GM12878 (cell line): ENCODE measurements around the gene ZNF585A. TPM values are rescaled to one million over a fixed set of nuclear protein-coding genes. Genes with fewer than 3 reads are reported as not detected.

Experiments used
- ATAC-seq: fragments of 200-7000 bp; cut with Tn5 transposase; 3 replicates; pipeline ENCODE4 v1.9.1; 2020; ENCODE audit warnings: mild to moderate bottlenecking, moderate library complexity
- BruUV-seq: library from RNA; stranded (reverse); fragments of 400-500 nt; replicated peaks from 2 replicates; lab custom pipeline; 2021; lab: Mats Ljungman, UMichigan
- CTCF ChIA-PET: fragments of 300-600 bp; sonication (Branson Sonifier 250); formaldehyde crosslinking; extraction: SDS; loops from one replicate; lab custom pipeline; 2021; ENCODE audit warnings: inconsistent platforms; lab: Yijun Ruan, JAX
- POLR2A ChIA-PET: fragments of 350-600 bp; formaldehyde crosslinking; extraction: SDS; loops from one replicate; lab custom pipeline; 2021; ENCODE audit warnings: inconsistent platforms; lab: Charles Lee
- RAD21 ChIA-PET: fragments of 300-600 bp; sonication (Branson Sonifier 250); formaldehyde crosslinking; loops from one replicate; lab custom pipeline; 2023; ENCODE audit warnings: antibody characterized with exemption; ENCODE audit not compliant: unreplicated experiment; lab: Charles Lee
- SMC1A ChIA-PET: fragments of 300-600 bp; sonication (Branson Sonifier 250); formaldehyde crosslinking; loops from one replicate; lab custom pipeline; 2023; ENCODE audit not compliant: unreplicated experiment, uncharacterized antibody; lab: Charles Lee
- DNase-seq: peaks from one replicate; pipeline ENCODE4 v3.0.0-alpha.2; 2011; ENCODE audit warnings: low read depth, low spot score
- FAIRE-seq: peaks from 3 replicates; lab custom pipeline; 2011; peaks lifted over from hg19 to GRCh38; lab: Jason Lieb, UNC
- H2AFZ ChIP-seq: 2 replicates; pipeline ENCODE4 v1.6.0; 2011; ENCODE audit warnings: low read depth, low read length, control low read depth; ENCODE audit not compliant: control insufficient read depth
- H3K27ac ChIP-seq: 2 replicates; pipeline ENCODE4 v1.5.1; 2011; ENCODE audit warnings: control low read depth; ENCODE audit not compliant: control insufficient read depth, insufficient read depth
- H3K27me3 ChIP-seq, 2 experiments: replicated peaks in 1 of 2; 2 replicates each; pipeline versions ENCODE4 v1.6.0 to v1.6.1; 2011; ENCODE audit warnings: low read length in 1 of 2; ENCODE audit not compliant: control insufficient read depth in 2 of 2, insufficient read depth in 2 of 2
- H3K36me3 ChIP-seq, 2 experiments: 2 replicates each; pipeline ENCODE4 v1.5.1; 2011; ENCODE audit warnings: low read length in 1 of 2; ENCODE audit not compliant: control insufficient read depth in 2 of 2, insufficient read depth in 2 of 2
- H3K4me1 ChIP-seq: 2 replicates; pipeline ENCODE4 v1.6.1; 2011; ENCODE audit warnings: mild to moderate bottlenecking, low read length, moderate library complexity, mixed read lengths; ENCODE audit not compliant: control insufficient read depth, insufficient read depth
- H3K4me2 ChIP-seq: 2 replicates; pipeline ENCODE4 v1.6.0; 2011; ENCODE audit warnings: control low read depth; ENCODE audit not compliant: control insufficient read depth, insufficient read depth
- H3K4me3 ChIP-seq: fragments of 200-600 bp; sonication (generic); 2 replicates; pipeline ENCODE4 v1.5.1; 2016
- H3K79me2 ChIP-seq: 2 replicates; pipeline ENCODE4 v1.6.0; 2011; ENCODE audit warnings: low read length; ENCODE audit not compliant: control insufficient read depth, insufficient read depth
- H3K9ac ChIP-seq: 2 replicates; pipeline ENCODE4 v1.8.0; 2011; ENCODE audit warnings: low read length, control low read depth, mixed read lengths; ENCODE audit not compliant: control insufficient read depth, insufficient read depth
- H3K9me3 ChIP-seq: replicated peaks from 3 replicates; pipeline ENCODE4 v1.5.1; 2011; ENCODE audit warnings: mild to moderate bottlenecking, low read length; ENCODE audit not compliant: control insufficient read depth, insufficient read depth
- H4K20me1 ChIP-seq: 2 replicates; pipeline ENCODE4 v1.6.0; 2011; ENCODE audit not compliant: control insufficient read depth, insufficient read depth
- BHLHE40 ChIP-seq, 2 experiments: fragments of 450-650 bp in 1 of 2; IDR thresholded peaks; 2 replicates each; pipeline ENCODE4 v1.6.1; 2011 to 2017; ENCODE audit warnings: low read depth in 2 of 2, borderline replicate concordance in 1 of 2, improper control_type of control experiment in 1 of 2, low read length in 1 of 2, mild to moderate bottlenecking in 1 of 2
- E2F4 ChIP-seq: IDR thresholded peaks from 2 replicates; pipeline ENCODE4 v1.6.1; 2012; ENCODE audit warnings: low read depth, low read length, improper control_type of control experiment
- FOS ChIP-seq: IDR thresholded peaks from 3 replicates; pipeline ENCODE4 v1.6.1; 2011; ENCODE audit warnings: borderline replicate concordance; ENCODE audit not compliant: insufficient read length; ENCODE audit errors: extremely low read depth
- IRF3 ChIP-seq: fragments of 450-650 bp; IDR thresholded peaks from 2 replicates; pipeline ENCODE4 v1.6.1; 2014; ENCODE audit warnings: mild to moderate bottlenecking
- NFYA ChIP-seq: IDR thresholded peaks from 2 replicates; pipeline ENCODE4 v1.6.1; 2011; ENCODE audit warnings: low read depth, mild to moderate bottlenecking, low read length, improper control_type of control experiment, borderline replicate concordance
- SIN3A ChIP-seq: IDR thresholded peaks from 2 replicates; pipeline ENCODE4 v1.6.1; 2012; ENCODE audit warnings: low read depth, low read length, improper control_type of control experiment
- SMAD1 ChIP-seq: fragments of 450-650 bp; IDR thresholded peaks from 2 replicates; pipeline ENCODE4 v1.6.1; 2018; ENCODE audit warnings: mild to moderate bottlenecking, low read depth; ENCODE audit not compliant: partially characterized antibody
- SP1 ChIP-seq: IDR thresholded peaks from one replicate; pipeline ENCODE4 v1.6.1; 2011; ENCODE audit warnings: low read depth, low read length
- TCF7 ChIP-seq: IDR thresholded peaks from 2 replicates; pipeline ENCODE4 v1.6.1; 2014; ENCODE audit warnings: antibody characterized with exemption, borderline replicate concordance
- WGBS: methylation state at CpG from one replicate; pipeline ENCODE4 v1.1.6; 2016; ENCODE audit warnings: low lambda C conversion rate; ENCODE audit not compliant: insufficient replicate concordance, insufficient coverage; ENCODE audit errors: missing lambda C conversion rate; 5-methylcytosine and 5-hydroxymethylcytosine counted together
- in situ Hi-C: fragments of 300-500 bp; cut with MboI; formaldehyde crosslinking; loops from 9 replicates; pipeline ENCODE4 v1.14.3; 2018; ENCODE audit warnings: mixed read lengths
- intact Hi-C: fragments of 100-400 bp; cut with micrococcal nuclease; formaldehyde crosslinking; loops from one replicate; pipeline ENCODE4 v1.14.2; 2022; ENCODE audit not compliant: unreplicated experiment
- polyA plus RNA-seq, 11 experiments: library from polyadenylated mRNA; depleted of rRNA in 4 of 11; unstranded in 6 of 11; stranded (reverse) in 5 of 11; fragments of >200 nt; fragmentation: Nextera tagmentation in 4 of 11; fragmentation: Illumina TruSeq in 1 of 11; extraction: Ambion mirVana in 4 of 11; extraction: Trizol in 1 of 11; gene quantifications; 1 replicate in 1 of 11; 2 replicates in 10 of 11; pipeline versions ENCODE4 v1.2.1 to v1.2.3, GENCODE V29; 2011 to 2016; ENCODE audit warnings: inconsistent platforms in 2 of 11, missing spikeins in 2 of 11, low read depth in 1 of 11
- total RNA-seq, 4 experiments: library from RNA; depleted of rRNA in 3 of 4; stranded (reverse); fragments of >200 nt in 3 of 4; fragmentation: Illumina TruSeq in 1 of 4; extraction: Trizol in 1 of 4; gene quantifications; 2 replicates each; pipeline versions ENCODE4 v1.2.1 to v1.2.3, GENCODE V29; 2013 to 2021

The ZNF585A gene
- total and polyA plus RNA-seq, 10 of the 15 experiments (the other 5 are each of a cell fraction or from before 2014, with no cell fraction given), result 6.9 to 38.7 (median 14.0) TPM

- Histone ChIP-seq H3K36me3 (no peaks in the 10 kb centered on the region; a peak in 1 of 4 replicates), H3K4me2 (peak overlapping the region; percentile 82), H3K4me3 (peak overlapping the region; percentile 86), H3K9ac (peak overlapping the region; percentile 87), H4K20me1 (no peaks in the 10 kb centered on the region), H3K27me3 (no peaks in the 10 kb centered on the region), H3K79me2 (peaks cover 11% of the 10 kb centered on the region), H3K9me3 (peaks cover 13% of the 10 kb centered on the region; the same call in 2 of the 3 replicates), H3K27ac (peak overlapping the region; percentile 93), H3K4me1 (no peaks in the 10 kb centered on the region; the same call in 1 of the 2 replicates), H2AFZ (peak overlapping the region; percentile 89)
- POLR2A ChIA-PET, result no interaction called here
- in situ Hi-C loops (no loop called here), intact Hi-C loops (loop anchor here (1.0 to 10.0 kb wide), 6 partner anchors 8 to 1094 kb away; partner anchors contain the start of genes ZNF146, ZNF420, ZNF565 and ZNF585A)
- RAD21 ChIA-PET, result no interaction called here
- FAIRE-seq (no peak), ATAC-seq (peak; percentile 4; the same call in 2 of the 3 replicates), DNase-seq (peak; percentile 5)
- TSS peak; percentile 90 for BruUV-seq
- SMC1A ChIA-PET, result no interaction called here
- TF ChIP-seq BHLHE40 (IDR thresholded peaks at IDR 0.05; ENCODE audit: borderline replicate concordance in 1 of 2, low read depth in 2 of 2, low read length in 1 of 2) (peak; percentile 37 to 44; a peak in 2 of 4 replicates), IRF3 (no peak), SMAD1 (peak; percentile 31), SIN3A (no peak), SP1 (peak; percentile 5), E2F4 (no peak), NFYA (no peak), FOS (no peak), TCF7 (no peak)
- CTCF ChIA-PET, result no interaction called here
- 9% methylated on average over 6 of the region's 6 CpGs for WGBS
These were observed 46.1 kb upstream of the ZNF585A start for GRCh38 chr19:37218592-37218935.
